ENCODE data around the gene SPEG. TPM values are rescaled to one million over a fixed set of nuclear protein-coding genes. Genes with fewer than 3 reads are reported as not detected.

Gene SPEG
- total RNA-seq, 1 donor from 2014 or later = 5.6 TPM

GRCh38 chr2:219437690-219438206, 3.1 kb downstream of the SPEG start:
- Histone ChIP-seq H3F3A (ENCODE audit: low read depth) (peaks cover 14% of the 10 kb centered on the region), H3K4me1 (peaks cover 13% of the 10 kb centered on the region), H3K9me3 (ENCODE audit: low read depth) (no peaks in the 10 kb centered on the region), H3K27ac (no peak overlapping the region), H3K4me3 (no peak overlapping the region), H3K79me2 (ENCODE audit: low read depth) (no peaks in the 10 kb centered on the region), H3K36me3 (no peaks in the 10 kb centered on the region), H3K27me3 (peaks cover 86% of the 10 kb centered on the region), H3K4me2 (no peak overlapping the region), H4K20me1 (ENCODE audit: low read depth) (no peaks in the 10 kb centered on the region), H3K9ac (no peak overlapping the region), H2AFZ (replicated peaks) (no peak overlapping the region)
- Mint-ChIP-seq H3K36me3 (no peaks in the 10 kb centered on the region), H3K27me3 (ENCODE audit: insufficient read depth, low read depth) (peaks cover 6% of the 10 kb centered on the region), H3K4me3 (no peak overlapping the region), H3K9me3 (no peaks in the 10 kb centered on the region), H3K27ac (no peak overlapping the region), H3K4me1 (peaks cover 16% of the 10 kb centered on the region)
- no peak for DNase-seq (ENCODE audit: low spot score)
- TF ChIP-seq EZH2 (IDR thresholded peaks at IDR 0.05) (no peak), EZH2phosphoT487 (IDR thresholded peaks at IDR 0.05) (no peak)
- TF ChIP-seq, protein P1, sequence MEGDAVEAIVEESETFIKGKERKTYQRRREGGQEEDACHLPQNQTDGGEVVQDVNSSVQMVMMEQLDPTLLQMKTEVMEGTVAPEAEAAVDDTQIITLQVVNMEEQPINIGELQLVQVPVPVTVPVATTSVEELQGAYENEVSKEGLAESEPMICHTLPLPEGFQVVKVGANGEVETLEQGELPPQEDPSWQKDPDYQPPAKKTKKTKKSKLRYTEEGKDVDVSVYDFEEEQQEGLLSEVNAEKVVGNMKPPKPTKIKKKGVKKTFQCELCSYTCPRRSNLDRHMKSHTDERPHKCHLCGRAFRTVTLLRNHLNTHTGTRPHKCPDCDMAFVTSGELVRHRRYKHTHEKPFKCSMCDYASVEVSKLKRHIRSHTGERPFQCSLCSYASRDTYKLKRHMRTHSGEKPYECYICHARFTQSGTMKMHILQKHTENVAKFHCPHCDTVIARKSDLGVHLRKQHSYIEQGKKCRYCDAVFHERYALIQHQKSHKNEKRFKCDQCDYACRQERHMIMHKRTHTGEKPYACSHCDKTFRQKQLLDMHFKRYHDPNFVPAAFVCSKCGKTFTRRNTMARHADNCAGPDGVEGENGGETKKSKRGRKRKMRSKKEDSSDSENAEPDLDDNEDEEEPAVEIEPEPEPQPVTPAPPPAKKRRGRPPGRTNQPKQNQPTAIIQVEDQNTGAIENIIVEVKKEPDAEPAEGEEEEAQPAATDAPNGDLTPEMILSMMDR (IDR thresholded peaks at IDR 0.05) = no peak

GRCh38 chr2:219438453-219438852, 3.8 kb downstream of the SPEG start:
- H3K4me1 ChIP-seq = peaks cover 14% of the 10 kb centered on the region
- TF ChIP-seq EZH2phosphoT487 (IDR thresholded peaks at IDR 0.05) (no peak), EZH2 (IDR thresholded peaks at IDR 0.05) (no peak)
- TF ChIP-seq, protein P1 (IDR thresholded peaks at IDR 0.05) = no peak
- no peak overlapping the region for H3K4me2 ChIP-seq

DNA sequence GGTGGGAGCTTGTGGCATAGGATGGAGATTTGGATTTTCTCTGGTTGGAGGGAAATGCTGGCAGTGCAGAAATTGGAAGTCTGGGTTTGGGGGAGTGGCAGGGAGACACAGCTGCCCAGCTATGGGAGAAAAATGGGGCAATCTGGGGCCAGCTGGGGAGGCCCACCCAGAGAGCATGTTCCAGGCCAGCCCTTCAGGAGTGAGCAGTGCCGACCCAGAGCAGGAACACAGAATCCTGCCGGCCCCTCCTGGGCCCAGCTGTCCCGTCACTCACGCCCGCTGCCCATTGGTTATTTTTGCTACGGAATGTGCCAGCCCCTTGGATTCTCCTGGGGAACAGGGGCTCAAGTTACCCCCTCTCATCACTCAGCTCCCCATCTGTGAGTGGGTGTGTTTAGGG, 4.9 kb downstream of the SPEG start:
- no peaks in the 10 kb centered on the region for H4K20me1 ChIP-seq (ENCODE audit: low read depth)
- H3K27ac Mint-ChIP-seq = no peak overlapping the region
- no peaks in the 10 kb centered on the region for H3K79me2 ChIP-seq (ENCODE audit: low read depth)
- peaks cover 99% of the 10 kb centered on the region for H3K27me3 ChIP-seq
- no peak overlapping the region for H3K4me2 ChIP-seq
- peaks cover 10% of the 10 kb centered on the region for H3K4me1 ChIP-seq
- no peak overlapping the region for H3K9ac ChIP-seq
- no peak overlapping the region for H3K27ac ChIP-seq
- H3K9me3 Mint-ChIP-seq = no peaks in the 10 kb centered on the region
- peaks cover 30% of the 10 kb centered on the region for H3K4me1 Mint-ChIP-seq
- no peaks in the 10 kb centered on the region for H3K36me3 ChIP-seq
- no peak overlapping the region for H3K4me3 ChIP-seq
- H3F3A ChIP-seq (ENCODE audit: low read depth) = peaks cover 4% of the 10 kb centered on the region
- peaks cover 7% of the 10 kb centered on the region for H3K27me3 Mint-ChIP-seq (ENCODE audit: insufficient read depth, low read depth)
- H3K9me3 ChIP-seq (ENCODE audit: low read depth) = no peaks in the 10 kb centered on the region
- DNase-seq (ENCODE audit: low spot score) = no peak
- no peak overlapping the region for H3K4me3 Mint-ChIP-seq
- TF ChIP-seq EZH2 (IDR thresholded peaks at IDR 0.05) (no peak), EZH2phosphoT487 (IDR thresholded peaks at IDR 0.05) (no peak)
- TF ChIP-seq, protein P1 (IDR thresholded peaks at IDR 0.05) = no peak
- H3K36me3 Mint-ChIP-seq = no peaks in the 10 kb centered on the region
- no peak overlapping the region for H2AFZ ChIP-seq (replicated peaks)

More at GRCh38 chr2:219438453-219438852, 3.8 kb downstream of the SPEG start:
- Mint-ChIP-seq H3K4me3 (no peak overlapping the region), H3K4me1 (peaks cover 23% of the 10 kb centered on the region), H3K27me3 (ENCODE audit: insufficient read depth, low read depth) (peaks cover 7% of the 10 kb centered on the region), H3K27ac (no peak overlapping the region), H3K36me3 (no peaks in the 10 kb centered on the region), H3K9me3 (no peaks in the 10 kb centered on the region)
- H3K9me3 ChIP-seq (ENCODE audit: low read depth) = no peaks in the 10 kb centered on the region
- no peak overlapping the region for H3K9ac ChIP-seq
- no peaks in the 10 kb centered on the region for H3K36me3 ChIP-seq
- no peak overlapping the region for H3K4me3 ChIP-seq
- H3K27me3 ChIP-seq = peaks cover 93% of the 10 kb centered on the region
- no peak for DNase-seq (ENCODE audit: low spot score)
- H3K27ac ChIP-seq = no peak overlapping the region
- H3F3A ChIP-seq (ENCODE audit: low read depth) = peaks cover 9% of the 10 kb centered on the region
- no peak overlapping the region for H2AFZ ChIP-seq (replicated peaks)
- H4K20me1 ChIP-seq (ENCODE audit: low read depth) = no peaks in the 10 kb centered on the region
- no peaks in the 10 kb centered on the region for H3K79me2 ChIP-seq (ENCODE audit: low read depth)

All from neural progenitor cell (in vitro differentiated cells).